ENCODE data around the gene LBHD2. TPM values are rescaled to one million over a fixed set of nuclear protein-coding genes. Genes with fewer than 3 reads are reported as not detected.

The LBHD2 gene
- total and polyA plus RNA-seq, 11 donors, result 0.19 TPM; not detected in 10

DNA sequence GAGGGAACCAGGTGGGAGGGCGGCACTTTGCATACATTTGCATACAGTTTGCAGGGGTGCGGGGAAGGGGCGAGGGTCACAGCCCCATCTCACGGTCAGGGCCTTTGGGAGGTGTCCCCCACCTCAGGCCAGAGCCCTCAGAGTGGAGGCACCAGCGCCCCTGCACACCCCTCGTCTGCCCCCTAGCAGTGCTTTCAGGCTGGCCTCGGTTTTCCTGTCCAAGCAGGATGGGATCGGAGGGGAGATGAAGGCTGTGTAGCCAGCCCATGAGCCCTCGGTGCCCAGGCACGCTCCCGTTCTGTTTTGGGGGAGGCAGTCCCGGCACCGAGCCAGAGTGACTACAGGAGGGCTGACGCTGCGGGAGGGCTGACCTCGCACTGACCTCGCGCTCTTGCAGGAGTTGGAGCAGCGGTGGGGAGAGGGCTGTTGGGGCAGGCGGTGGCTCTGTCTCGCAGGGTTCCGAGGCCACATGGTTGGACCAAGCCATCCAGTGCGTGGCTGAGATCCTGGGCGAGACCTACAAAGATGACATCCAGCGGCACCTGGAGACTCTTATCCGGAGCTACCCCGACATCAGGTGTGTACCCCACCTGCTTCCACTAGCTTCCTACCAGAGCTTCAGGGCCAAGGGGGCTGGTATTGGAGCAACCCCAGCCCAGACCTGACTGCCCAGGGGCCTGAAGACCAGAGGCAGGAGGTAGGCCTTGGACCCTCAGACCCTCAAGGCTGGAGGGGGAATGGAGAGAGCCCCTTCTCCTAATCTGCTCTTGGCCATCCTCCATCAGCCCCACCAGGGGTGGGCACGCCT lies 24.1 kb downstream of the LBHD2 start:
- DNase-seq (no peak), ATAC-seq (no peak)
- no peak overlapping the region for H3K4me3 ChIP-seq
- intact Hi-C loops (cut with DNase I), result loop anchor here in 7 of 10 donors (5.0 to 10.0 kb wide), 4 partner anchors 34 to 184 kb away; no protein-coding TSS in a partner anchor
- H3K36me3 ChIP-seq, result no peaks in the 10 kb centered on the region
- WGBS, 4 donors, result 82 to 89% (median 87%) methylated on average over 14 to 28 of the region's 28 CpGs
- H3K4me1 ChIP-seq, result peaks cover 0 to 54% (median 34%) of the 10 kb centered on the region in 12 donors
- H3K27me3 ChIP-seq, result peaks cover 11 to 23% (median 17%) of the 10 kb centered on the region in 9 donors
- H3K9me3 ChIP-seq, result no peaks in the 10 kb centered on the region
- no peak overlapping the region for H3K27ac ChIP-seq
- no peak for TF ChIP-seq POLR2A (IDR thresholded peaks at IDR 0.05)
- TF ChIP-seq, protein P1, sequence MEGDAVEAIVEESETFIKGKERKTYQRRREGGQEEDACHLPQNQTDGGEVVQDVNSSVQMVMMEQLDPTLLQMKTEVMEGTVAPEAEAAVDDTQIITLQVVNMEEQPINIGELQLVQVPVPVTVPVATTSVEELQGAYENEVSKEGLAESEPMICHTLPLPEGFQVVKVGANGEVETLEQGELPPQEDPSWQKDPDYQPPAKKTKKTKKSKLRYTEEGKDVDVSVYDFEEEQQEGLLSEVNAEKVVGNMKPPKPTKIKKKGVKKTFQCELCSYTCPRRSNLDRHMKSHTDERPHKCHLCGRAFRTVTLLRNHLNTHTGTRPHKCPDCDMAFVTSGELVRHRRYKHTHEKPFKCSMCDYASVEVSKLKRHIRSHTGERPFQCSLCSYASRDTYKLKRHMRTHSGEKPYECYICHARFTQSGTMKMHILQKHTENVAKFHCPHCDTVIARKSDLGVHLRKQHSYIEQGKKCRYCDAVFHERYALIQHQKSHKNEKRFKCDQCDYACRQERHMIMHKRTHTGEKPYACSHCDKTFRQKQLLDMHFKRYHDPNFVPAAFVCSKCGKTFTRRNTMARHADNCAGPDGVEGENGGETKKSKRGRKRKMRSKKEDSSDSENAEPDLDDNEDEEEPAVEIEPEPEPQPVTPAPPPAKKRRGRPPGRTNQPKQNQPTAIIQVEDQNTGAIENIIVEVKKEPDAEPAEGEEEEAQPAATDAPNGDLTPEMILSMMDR (IDR thresholded peaks at IDR 0.05), result no peak

DNA sequence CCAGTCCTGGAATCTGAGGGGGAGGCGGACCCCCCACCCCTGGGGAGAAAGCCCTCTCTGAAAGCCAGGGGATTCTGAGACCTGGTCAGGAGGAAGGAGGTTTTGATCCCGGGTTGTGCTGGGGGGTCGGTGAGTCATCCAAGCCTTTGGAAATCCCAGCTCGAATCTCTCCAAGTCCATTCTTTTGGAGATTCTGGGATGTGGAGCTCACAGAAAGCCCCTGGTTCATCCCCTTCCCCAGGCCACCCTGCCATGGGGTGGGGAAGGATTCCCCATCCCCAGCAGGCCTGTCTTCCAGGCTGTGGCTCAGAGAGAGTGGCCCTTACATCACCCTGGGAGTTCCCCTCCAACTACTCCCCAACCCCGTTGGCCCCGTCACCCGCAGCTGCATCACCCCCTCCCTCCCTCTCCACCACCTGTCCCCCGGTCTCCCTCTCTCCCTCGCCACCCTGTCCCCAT lies 24.8 kb downstream of the LBHD2 start:
- no peaks in the 10 kb centered on the region for H3K9me3 ChIP-seq
- DNase-seq (no peak), ATAC-seq (no peak)
- 45 to 69% (median 62%) methylated on average over 8 to 9 of the region's 9 CpGs for WGBS, 4 donors
- H3K4me1 ChIP-seq, result peaks cover 0 to 52% (median 28%) of the 10 kb centered on the region in 12 donors
- H3K27ac ChIP-seq, result no peak overlapping the region
- TF ChIP-seq, protein P1 (IDR thresholded peaks at IDR 0.05), result no peak
- TF ChIP-seq POLR2A (IDR thresholded peaks at IDR 0.05), result no peak
- H3K4me3 ChIP-seq, result no peak overlapping the region
- H3K27me3 ChIP-seq, result peaks cover 9 to 17% (median 11%) of the 10 kb centered on the region in 9 donors
- H3K36me3 ChIP-seq, result no peaks in the 10 kb centered on the region
- intact Hi-C loops (cut with DNase I), result loop anchor here in 7 of 10 donors (5.0 to 10.0 kb wide), 4 partner anchors 34 to 184 kb away; no protein-coding TSS in a partner anchor

DNA sequence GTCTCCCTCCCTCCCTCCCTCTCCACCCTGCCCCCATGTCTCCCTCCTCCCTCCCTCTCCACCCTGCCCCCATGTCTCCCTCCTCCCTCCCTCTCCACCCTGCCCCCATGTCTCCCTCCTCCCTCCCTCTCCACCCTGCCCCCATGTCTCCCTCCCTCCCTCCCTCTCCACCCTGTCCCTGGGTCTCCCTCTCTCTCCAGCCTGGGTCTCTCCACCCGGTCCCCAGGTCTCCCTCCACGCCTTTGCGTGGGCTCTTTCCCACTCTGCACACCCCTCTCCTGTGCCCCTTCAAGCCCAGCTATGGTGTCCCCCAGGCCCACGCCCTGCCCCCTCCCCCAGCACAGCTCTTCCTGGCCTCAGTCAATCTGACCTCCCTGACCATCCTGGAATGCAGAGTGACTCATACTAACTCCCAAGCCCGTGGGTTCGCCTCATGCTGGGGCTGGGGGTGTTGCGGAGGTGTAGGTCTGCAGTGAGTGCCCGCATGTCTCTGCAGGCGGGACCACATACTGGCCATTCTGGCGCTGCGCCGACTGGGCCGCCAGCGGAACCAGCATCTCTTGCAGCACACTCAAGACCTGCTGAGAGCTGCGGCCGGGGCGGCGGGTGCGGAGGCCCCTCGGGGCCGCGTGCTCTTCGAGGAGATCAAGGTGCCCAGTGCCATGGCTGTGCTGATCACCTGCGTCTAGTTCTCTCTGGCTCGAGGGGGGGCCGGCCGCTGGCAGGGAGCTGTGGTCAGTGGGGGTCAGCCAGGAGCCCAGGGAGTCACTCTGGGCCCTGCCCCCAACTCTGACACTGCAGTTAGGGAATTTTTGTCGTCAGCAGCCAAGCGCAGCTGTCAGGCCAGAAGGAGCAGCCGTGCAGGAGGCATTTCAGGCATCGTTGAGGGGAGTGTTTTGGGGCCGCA lies 25.8 kb downstream of the LBHD2 start:
- Histone ChIP-seq H3K4me3 (peak overlapping the region in 1 of 12 donors; percentile 15), H3K27me3 (peaks cover 0 to 7% (median 1%) of the 10 kb centered on the region in 9 donors), H3K4me1 (peaks cover 0 to 52% (median 22%) of the 10 kb centered on the region in 12 donors), H3K36me3 (no peaks in the 10 kb centered on the region), H3K27ac (peak overlapping the region in 6 of 12 donors; percentile 11 to 57 (median 39)), H3K9me3 (no peaks in the 10 kb centered on the region)
- peak in 3 of 4 donors; percentile 16 to 74 (median 55) for ATAC-seq
- 48 to 63% (median 54%) methylated on average over 18 to 32 of the region's 32 CpGs for WGBS, 4 donors
- intact Hi-C loops (cut with DNase I), result loop anchor here in 7 of 10 donors (5.0 to 10.0 kb wide), 4 partner anchors 33 to 183 kb away; no protein-coding TSS in a partner anchor
- no peak for TF ChIP-seq POLR2A (IDR thresholded peaks at IDR 0.05)
- TF ChIP-seq, protein P1 (IDR thresholded peaks at IDR 0.05), result no peak
- peak in 2 of 5 donors; percentile 57 to 65 for DNase-seq
